Measurements from ENCODE around the gene HK1.

DNA sequence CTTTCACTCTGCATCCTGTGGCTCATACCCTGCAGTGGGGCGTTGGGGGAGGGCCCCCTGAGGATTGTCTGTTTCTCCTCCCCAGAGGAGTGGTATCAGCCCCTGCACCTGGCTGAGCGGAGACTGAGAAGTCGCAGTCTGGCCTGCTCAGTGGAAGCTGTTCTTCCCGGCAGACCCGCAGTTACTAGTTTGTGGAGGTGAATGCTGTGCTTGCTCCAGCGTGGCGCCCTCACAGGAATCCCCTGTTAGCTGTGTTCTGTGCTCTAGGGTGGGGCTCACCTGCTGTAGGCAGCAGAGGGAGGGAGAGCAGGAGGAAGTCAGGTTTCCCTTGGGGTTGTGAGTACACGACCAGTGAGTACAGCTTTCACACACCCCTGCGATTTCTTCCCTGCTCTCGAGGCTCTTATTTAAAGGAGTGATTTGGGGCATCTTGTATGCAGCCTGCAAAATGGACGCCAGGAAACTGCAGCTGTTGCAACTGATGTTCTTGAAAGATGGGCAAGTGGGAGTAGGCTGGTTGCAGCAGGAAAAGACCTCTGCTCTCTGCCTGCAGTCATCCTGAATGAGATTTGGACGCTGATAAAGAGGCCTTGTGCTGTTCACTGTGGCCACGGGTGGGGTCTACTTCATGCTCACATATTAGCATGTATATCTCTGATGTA, 66.4 kb downstream of the HK1 start:
- TF ChIP-seq CTCF (IDR thresholded peaks at IDR 0.05; ENCODE audit: borderline replicate concordance, extremely low read depth, low read length, poor library complexity, severe bottlenecking) (no peak), EZH2 (IDR thresholded peaks at IDR 0.05; ENCODE audit: borderline replicate concordance, low read depth, low read length, severe bottlenecking) (no peak)
